NCI-H187 (cell line): Measurements from ENCODE around the gene UNK.
"Not testable (repeated sequence)": the region's sequence is repeated elsewhere in the genome, so short reads cannot be mapped to it uniquely, and the experiment has no call there.

ENCODE experiments used
- DNase-seq, 2 experiments: peaks; one replicate each; lab custom pipeline; 2025; lab: John Stamatoyannopoulos, UW

UNK gene

DNA sequence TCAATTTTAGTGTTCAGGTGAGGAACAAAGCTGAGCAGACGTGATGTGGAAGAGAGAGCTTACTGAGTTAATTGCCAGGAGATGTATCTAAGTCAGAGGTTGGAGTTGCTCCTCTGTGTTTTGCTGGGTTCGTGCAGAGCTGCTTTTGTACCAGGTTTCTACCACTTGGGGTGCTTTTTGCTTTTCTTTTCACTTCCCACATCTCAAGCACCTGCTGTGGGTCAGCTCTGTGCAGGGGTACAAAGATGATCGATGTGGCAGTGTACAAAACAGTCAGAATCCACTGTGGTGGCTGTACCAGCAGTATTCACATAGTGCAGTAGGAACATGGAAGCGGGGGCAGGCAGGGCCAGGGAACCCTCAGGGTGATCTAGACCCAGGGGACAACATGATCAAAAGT, 14.8 kb downstream of the UNK start:
- DNase-seq, result no peak

DNA sequence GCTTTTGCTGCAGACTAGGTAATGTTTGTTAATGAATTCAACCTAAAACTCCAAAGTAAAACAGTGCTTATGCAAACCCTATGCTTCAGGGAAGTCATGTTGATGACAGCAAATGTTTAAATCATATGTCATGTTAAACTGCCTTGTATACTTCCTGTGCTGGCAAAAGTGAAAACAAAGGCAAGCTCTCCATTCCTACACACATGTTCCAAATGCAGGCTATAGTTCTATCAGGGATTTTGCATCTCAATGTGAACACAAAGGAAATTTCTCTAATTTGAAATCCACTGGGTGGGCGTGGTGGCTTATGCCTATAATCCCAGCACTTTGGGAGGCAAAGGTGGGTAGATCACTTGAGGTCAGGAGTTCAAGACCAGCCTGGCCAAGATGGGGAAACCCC, 19.3 kb downstream of the UNK start:
- DNase-seq, result no peak

DNA sequence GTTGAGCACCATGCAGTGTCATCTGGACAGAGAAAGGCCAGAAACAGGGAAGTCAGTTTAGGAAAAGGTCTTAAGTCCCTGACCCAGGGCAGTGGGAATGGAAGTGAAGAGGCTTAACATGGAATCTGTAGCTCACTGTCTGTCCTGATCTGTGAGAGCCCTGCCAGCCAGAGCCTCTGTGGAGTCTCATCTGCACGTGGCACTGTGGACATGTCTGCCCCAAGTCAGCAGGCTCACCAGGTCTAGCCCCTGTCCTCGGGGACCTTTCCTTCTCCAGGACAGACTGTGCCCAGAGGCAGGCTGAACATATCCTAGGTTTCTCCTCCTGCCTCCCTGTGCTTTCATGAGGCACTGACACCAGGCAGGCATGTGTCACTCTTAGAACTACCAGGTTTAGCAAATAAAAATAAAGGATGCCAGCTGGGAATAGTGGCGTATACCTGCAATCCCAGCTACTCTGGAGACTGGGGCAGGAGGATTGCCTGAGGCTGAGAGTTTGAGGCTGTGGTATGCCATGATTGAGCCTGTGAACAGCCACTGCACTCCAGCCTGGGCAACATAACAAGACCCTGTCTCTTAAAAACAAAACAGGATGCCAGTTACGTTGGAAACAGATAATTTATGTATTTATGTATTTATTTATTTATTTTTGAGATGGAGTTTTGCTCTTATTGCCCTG, 22.4 kb downstream of the UNK start:
- DNase-seq, result no peak

DNA sequence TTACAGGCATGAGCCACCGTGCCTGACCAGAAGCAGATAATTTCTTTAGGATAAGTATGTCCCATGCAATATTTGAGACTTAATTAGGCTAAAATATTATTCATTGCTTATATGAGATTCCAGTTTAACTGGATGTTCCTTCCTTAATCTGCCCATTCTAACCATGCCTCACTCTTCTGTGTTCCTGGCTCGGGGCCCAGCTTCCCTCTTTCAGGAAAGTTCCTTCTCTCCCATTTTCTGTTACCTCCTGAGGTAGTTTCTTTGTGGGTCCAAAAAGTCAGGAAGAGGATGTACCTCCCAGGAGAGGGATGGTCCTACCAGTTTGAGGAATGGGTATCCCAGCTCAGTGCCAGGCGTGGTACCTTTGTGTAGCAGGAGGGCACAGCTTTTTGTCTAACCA, 23.3 kb downstream of the UNK start:
- DNase-seq, result no peak

DNA sequence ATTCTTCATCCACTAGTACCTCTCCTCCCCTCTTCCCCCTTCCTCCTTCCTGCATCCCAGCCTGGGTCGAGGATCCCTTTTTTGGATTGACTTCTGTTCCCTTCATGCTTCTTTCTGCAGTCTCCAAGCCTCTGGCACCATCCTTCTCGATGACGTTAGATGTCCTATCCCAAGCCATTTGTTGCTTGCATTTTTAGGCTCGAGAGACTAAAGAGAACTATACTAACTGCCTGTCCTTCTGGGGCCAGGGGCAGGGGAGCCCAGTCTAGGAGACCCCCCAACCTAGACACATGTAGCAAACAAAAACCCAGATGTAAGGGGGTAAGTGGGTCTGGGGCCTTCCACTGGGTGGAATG, 23.9 kb downstream of the UNK start:
- DNase-seq, result no peak

DNA sequence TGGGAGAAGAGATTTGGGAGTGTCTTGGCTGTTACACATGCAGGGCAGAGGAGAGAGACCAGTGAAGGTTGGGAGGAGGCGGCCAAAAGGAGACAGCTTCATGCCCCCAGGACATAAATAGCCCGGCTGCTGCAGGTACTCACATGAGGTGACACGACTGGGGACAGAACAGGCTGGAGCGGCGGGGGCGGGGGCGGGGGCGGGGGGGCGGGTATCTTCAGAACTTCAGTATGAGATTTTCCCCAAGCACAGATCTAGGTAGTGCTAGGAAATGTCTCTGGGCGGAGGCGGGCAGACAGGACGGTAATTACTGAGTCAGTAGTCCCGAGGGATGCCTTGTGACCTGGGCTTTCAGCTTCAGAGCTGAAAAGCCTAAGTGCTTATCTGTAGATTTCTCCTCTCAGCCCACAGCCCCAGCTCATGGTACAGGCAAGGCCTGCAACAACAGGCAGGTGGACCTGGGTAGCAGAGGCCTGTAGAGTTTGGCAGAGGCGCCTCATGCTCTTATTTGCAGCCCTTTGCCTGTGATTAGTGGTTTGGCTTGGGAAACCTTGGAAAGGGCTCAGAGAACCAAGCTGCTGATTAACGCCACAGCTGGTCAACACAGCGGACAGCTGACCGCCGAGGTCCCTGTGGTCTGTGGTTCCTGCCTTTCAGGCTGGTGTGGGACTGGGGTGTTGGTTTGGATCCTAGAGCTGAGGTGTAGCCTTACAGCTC, 24.5 kb downstream of the UNK start:
- DNase-seq, result peak; percentile 6 to 16

DNA sequence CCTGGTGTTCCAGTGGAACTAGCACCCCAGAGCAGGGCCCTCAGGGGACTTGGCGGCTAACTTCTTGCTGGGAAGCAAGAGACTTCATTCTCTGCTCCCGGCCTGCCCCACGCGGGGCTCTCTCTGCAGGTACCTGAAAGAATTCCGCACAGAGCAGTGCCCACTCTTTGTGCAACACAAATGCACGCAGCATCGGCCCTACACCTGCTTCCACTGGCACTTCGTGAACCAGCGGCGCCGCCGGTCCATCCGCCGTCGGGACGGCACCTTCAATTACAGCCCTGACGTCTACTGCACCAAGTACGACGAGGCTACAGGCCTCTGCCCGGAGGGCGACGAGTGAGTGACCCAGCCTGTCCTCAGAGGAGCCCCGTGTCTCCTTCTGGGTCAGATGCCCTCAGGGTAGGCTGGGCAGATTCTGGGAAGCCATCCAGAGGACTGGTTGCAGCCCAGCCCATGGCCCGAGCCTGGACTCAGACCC, 25.1 kb downstream of the UNK start:
- DNase-seq, result no peak

DNA sequence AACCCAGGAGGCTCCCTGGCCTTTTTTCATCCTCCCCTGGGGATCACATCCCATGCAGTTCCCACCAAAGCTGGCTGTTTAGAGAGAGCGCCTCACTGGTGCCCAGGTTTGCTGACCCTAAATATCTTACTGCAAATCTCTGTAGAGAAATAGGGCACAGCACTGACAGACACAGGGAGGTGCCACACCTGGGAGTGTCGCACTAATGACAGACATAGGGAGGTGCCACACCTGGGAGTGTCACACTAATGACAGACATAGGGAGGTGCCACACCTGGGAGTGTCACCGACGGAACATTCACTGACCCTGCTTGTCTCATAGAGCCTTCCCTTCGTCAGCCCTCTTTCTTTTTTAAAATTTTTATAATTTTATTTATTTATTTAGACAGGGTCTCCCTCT, 25.6 kb downstream of the UNK start:
- no peak for DNase-seq

DNA sequence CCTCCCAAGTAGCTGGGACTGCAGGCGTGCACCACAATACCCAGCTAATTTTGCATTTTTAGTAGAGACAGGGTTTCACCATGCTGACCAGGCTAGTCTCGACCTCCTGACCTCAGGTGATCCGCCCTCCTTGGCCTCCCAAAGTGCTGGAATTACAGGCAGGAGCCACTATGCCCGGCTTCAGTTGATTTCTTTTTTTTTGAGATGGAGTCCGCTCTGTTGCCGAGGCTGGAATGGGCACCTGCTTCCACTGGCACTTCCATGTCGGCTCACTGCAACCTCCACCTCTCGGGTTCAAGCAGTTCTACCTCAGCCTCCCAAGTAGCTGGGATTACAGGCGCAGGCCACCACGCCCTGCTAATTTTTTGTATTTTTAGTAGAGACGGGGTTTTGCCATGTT, 26.1 kb downstream of the UNK start:
- DNase-seq, result not testable (repeated sequence)

DNA sequence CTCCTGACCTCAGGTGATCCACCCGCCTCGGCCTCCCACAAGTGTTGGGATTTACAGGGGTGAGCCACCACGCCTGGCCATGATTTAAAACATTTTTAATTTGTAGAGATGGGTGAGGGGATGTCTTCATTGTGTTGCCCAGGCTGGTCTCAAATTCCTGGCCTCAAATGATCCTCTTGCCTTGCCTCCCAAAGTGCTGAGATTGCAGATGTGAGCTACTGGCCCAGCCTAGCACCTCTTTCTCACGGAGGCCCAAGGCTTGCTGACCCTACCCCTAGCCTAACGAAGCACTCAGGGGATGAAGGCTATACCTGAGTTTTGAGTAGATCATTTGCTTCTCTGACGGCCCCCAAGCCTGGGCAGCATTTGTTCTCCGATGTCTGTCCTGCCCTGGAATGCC, 26.6 kb downstream of the UNK start:
- DNase-seq, result no peak

DNA sequence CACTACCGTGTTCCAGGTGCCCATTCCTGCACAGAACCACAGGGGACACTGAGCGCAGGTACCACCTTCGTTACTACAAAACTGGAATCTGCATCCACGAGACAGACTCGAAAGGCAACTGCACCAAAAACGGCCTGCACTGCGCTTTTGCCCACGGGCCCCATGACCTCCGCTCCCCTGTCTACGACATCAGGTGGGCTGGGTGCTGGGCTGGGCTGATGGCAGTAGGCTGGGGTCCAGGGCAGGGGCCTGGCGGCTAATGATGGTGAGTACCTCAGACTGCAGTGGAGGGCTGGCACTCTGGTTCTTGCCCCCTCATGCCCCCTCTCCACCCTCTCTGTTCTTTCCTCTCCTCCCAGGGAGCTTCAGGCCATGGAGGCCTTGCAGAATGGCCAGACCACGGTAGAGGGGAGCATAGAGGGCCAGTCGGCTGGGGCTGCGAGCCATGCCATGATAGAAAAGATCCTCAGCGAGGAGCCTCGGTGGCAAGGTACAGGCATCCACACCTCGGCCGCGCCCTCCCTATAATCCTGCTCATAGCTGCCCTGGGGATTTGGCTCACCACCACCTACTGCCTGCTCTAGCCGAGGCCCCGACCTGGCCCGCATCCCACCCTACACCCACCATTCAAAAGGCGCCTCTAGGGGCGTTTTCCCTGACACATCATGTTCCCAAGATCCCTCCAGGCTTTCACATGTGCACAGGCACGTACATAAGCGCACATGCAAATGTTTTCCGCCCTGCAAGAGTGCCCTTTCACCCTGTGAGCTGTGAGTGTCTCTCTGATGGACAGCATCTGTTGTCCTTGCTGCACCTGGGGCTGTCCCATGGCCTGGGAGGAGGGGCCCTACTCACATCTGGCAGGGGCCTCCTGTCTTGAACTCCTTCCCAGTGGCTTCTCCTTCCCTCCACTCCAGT, 27.7 kb downstream of the UNK start:
- DNase-seq, result no peak

DNA sequence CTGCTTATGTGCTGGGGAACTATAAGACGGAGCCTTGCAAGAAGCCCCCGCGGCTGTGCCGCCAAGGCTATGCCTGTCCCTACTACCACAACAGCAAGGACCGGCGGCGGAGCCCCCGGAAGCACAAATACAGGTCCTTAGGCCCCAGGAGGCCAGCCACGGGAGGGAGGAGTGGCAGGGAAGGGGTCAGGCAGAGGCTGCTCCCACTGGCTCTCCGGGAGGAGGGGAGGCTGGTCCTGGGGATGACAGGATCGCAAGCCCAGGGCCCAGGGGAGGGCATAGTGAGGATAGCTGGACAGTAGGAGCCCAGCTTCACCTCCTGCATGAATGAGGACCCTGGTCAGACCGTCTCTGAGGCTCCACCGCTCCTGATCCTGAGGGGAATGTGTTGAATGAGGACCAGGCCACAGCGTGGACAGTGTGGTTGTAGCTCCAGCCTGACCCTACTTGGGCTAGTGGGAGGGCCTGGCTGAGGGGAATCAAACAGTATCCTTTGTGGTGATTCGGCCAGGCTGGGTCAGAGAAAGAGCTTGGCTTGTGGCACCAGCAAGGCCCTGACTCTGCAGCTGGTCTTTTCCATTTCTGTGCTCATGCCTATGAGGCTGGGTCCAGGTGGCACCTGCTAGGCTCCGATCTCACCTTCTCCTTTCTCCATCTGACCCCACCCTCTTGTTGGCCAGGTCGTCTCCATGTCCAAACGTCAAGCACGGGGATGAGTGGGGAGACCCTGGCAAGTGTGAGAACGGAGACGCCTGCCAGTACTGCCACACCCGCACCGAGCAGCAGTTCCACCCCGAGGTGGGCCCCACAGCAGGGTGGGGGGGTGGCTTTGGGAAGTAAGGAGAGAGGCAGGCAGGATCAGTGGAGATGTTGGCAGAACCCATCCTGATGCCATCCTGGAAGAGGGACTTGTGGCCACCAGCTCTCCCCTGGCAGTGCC, 28.7 kb downstream of the UNK start:
- no peak for DNase-seq

DNA sequence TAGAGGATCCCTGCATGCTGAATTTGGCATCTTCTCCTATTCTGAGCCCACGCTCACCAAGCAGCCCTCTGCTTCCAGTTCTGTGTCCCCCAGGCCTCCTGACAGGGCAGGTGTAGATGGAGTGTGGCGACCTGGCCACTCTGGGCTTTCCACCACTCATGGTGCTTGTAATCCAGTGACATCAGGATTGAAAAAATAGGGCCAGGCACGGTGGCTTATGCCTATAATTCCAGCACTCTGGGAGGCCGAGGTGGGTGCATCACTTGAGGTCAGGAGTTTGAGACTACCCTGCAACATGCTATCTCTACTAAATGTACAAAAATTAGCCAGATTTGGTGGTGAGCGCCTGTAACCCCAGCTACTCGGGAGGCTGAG, 29.4 kb downstream of the UNK start:
- no peak for DNase-seq

DNA sequence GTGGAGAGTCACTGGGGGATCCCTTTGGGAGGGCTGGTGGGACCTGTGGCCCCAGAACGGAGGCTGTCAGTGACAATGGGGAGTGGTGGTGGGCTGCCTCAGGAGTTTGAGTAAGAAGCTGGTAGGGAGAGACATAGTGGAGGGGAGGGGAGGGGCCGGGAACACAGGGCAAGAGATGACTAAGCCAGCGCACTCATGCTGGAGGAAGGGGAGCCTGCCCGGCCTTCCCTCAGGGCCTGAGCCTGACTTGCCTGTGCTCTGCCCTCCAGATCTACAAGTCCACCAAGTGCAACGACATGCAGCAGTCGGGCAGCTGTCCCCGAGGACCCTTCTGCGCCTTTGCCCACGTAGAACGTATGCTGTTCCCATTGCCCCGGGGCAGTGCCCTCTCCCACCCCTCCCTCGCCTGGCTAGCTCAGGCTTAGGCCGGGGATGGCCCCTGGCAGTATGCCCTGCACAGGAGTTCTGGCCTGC, 30.3 kb downstream of the UNK start:
- no peak for DNase-seq

DNA sequence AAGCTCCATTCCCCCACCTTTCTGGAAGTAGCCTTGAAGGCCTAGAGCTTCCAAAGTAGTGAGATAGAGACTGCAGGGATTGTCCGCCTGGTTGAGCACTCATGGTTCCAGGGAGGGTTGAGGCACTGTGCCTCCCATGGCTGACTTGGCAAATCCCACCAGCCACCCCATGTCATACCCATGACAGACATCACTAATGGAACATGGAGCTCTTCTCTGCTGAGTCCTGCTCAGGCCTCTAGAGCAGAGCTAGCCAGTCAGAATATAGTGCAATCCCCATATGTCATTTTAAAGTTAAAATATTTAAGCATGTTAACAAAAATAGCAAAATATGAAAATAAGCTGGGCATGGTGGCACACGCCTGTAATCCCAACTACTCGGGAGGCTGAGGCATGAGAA, 30.8 kb downstream of the UNK start:
- no peak for DNase-seq

DNA sequence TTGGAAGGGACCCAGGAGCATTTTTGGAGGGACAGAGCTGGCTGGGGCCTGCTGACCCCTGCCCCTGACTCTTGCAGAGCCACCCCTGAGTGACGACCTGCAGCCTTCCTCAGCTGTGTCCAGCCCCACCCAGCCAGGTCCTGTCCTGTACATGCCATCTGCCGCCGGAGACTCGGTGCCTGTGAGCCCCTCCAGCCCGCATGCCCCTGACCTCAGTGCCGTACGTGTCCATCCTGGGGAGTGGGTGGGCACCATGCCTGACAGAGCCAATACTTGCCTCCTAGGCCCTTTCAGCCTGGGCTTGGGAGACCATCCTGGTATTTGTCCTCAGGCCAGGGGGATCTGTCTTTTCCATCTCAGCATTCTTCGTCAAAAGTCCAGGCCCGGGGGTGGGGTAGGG, 32.1 kb downstream of the UNK start:
- no peak for DNase-seq

DNA sequence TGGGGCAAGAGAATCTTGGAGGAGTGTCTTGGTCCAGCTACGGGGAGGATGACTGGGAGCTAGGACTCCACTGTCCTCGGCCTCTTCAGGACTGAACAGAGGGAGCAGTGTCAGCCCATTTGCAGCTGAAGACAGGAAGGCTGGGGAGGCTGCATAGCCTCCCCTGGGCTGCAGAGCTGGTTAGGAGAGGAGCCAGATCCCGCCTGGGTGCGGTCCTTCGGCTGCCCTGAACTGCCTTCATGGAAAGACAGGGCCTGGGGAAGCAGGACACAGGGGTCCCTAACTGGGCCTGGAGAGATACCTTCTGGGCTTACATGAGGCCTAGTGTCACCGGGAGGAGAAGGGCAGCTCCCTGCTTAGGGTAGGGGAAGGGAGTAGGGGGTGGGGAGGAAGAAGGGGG, 33.0 kb downstream of the UNK start:
- DNase-seq, result no peak

DNA sequence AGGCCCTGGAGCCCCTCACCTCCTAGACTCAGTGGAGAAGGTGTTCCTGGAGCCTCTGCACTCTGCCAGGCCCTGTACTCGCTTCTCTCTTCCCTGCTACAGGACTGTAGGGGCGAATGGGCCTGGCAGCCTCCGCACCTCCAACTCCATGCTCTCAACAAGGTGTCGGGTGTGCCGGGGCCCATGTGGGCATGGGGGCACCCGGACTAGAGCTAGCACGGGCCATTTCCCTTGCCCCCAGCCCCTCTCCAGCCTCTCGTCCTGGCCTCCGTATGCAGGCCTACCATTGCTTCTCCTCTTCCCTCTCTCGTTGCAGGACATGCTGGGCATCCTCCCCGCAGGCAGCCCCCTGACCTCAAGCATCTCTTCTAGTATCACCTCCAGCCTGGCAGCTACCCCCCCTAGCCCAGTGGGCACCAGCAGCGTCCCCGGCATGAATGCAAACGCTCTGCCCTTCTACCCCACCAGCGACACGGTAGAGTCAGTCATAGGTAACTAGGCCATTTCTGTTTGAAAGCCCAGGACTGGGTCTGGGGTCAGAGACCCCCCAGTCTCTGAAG, 33.8 kb downstream of the UNK start:
- no peak for DNase-seq

DNA sequence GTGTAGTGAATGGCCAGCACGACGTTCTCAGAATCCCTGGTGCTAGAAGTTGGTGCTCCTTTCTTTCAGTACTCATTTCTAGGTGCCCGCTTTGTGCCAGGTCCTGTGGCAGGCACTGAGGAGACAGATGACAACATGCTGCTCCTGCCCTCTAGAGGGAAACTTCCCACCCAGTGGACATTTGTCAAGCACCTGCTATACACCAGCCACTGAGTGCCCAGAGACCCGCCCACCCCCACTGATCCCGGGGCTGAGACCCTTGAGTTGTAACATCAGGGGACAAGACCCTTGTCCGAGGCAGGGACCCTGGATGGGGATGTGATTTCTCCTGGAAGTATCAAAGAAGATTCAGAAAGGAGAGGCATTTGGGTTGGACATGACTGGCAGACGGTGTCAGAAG, 34.5 kb downstream of the UNK start:
- no peak for DNase-seq

DNA sequence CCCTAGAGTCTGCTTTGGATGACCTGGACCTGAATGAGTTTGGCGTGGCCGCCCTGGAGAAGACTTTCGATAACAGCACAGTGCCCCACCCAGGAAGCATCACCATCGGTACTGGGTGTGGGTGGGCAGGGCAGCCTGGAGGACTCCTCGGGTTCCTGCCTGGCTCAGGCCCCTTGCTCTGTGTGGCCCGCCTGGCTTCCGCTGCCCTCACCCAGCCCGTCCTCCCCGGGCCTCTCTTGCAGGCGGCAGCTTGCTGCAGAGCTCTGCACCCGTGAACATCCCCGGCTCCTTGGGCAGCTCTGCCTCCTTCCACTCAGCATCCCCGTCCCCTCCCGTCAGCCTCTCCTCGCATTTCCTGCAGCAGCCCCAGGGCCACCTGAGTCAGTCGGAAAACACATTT, 35.1 kb downstream of the UNK start:
- no peak for DNase-seq
